GM19328 (cell line): ENCODE data around the gene AGBL3.
"Not testable (repeated sequence)": the region's sequence is repeated elsewhere in the genome, so short reads cannot be mapped to it uniquely, and the experiment has no call there.

Experiments used
- ATAC-seq: cut with Tn5 transposase; IDR thresholded peaks from one replicate; pipeline ENCODE4 v1.9.1; 2021; ENCODE audit warnings: mild to moderate bottlenecking, moderate library complexity; ENCODE audit not compliant: unreplicated experiment

The AGBL3 gene

GRCh38 chr7:135166338-135166990 is 180.2 kb downstream of the AGBL3 start:
- ATAC-seq: no peak

- no peak for ATAC-seq
Observed at GRCh38 chr7:135167365-135167917, 181.1 kb downstream of the AGBL3 start.

DNA sequence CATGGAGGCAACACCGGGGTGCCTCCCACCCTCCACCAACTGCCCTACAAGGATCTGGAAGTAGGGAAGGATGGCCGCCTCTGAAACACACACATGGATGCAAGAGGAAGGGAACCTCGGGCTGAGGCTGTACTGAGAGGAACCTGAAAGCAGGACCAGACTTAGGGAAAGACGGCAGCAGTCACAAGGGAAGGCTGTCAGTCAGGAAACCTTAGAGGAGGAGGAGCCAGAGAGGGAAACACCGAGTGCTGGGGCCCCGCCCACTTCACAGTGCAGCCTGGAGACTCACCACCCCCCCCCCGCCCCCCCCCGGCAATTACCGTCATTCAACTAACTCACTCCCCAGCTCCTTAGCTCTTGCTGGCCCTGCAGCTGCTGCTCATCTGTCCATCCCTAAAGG is 181.7 kb downstream of the AGBL3 start:
- no peak for ATAC-seq

DNA sequence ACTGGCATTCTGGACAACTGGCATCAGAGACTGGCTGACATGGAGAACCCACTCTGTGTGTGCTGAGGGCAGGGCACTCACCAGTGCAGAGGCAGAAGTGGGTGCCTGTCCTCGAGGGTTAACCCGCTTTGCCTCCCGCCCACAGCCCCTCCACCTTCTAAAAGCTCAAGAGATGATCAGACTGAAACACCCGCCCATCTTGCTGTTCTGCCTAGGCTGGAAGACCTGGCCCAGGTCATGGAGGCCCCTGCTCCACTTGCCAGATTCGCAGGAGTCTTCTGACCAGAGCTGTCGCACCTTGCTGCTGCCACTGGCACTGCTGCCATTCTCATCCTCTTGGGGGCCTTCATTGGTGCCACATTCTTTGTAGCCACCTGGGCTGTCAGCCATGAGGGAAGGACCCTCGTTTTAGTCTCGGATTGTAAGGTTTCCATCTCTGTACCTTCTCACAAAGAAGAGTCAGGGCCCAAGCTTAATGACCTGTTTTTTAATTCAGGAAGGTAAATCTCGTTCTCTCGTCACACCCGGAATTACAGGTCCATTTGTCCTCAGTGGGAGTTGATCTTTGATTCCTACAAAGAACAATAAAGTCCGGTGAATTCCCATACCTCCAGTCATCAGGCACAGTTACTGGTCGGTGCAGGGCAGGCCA is 182.3 kb downstream of the AGBL3 start:
- ATAC-seq: no peak

DNA sequence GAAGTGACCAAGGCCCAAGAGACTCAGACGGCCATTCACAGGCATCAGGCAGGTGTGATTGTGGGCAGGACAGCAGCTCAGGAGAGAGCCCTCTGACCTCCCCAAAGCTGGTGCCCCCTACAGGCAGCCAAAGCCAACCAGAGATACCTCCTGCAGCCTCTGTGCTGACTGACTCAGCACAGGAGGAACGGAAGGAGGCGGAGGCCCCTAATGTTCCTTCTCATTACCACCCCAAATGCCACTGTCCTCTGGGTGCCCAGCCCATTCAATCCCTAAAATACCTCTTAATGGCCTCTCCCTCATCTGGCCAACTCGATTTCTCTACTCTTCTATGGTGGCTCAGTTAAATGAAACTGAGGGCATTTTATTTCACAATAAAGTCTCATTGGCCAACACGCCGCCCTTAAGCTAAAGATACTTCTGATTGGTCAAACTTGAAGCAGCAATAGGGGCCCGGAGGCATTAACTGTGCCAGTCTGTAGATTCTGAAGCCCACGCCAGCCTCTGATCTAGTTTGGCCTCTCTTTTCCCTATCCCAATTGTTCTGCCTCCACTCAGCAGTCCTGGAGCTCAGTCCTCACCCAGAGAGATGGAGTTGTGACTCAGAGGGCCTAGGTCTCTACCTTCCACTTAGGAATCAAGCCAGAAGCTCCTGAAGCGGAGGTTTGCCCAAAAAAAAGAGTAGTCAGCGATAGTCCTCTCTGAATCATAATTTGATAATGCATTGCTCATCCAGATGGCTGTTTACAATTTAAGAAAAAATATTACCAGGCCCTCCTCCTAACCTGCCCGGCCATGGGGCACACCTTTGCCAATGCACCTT is 183.0 kb downstream of the AGBL3 start:
- peak; percentile 41 for ATAC-seq

DNA sequence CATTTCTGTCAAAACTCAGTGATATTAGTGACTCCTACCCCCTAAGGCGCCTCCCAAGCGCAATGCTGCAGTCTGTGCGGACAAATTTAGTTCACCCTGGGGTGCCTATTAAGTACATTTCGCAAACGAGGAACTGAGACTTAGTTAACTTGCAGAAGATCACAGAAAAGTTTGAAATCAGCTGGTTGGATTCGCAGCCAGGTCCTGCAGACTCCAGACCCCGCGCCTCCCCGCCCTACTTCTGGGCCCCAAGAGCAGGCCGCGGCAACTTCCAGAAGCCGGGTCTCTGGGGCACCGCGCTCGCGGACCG is 183.6 kb downstream of the AGBL3 start:
- peak; percentile 10 for ATAC-seq

- peak; percentile 72 for ATAC-seq
Observed at GRCh38 chr7:135170274-135170997, 184.1 kb downstream of the AGBL3 start, which contains the start of gene CYREN. Gene CYREN (minus strand): TSS chr7:135170707. CDS start chr7:135168922, 1,785 bp downstream.

- ATAC-seq: peak; percentile 15
Observed at GRCh38 chr7:135170998-135171481, 184.7 kb downstream of the AGBL3 start.

DNA sequence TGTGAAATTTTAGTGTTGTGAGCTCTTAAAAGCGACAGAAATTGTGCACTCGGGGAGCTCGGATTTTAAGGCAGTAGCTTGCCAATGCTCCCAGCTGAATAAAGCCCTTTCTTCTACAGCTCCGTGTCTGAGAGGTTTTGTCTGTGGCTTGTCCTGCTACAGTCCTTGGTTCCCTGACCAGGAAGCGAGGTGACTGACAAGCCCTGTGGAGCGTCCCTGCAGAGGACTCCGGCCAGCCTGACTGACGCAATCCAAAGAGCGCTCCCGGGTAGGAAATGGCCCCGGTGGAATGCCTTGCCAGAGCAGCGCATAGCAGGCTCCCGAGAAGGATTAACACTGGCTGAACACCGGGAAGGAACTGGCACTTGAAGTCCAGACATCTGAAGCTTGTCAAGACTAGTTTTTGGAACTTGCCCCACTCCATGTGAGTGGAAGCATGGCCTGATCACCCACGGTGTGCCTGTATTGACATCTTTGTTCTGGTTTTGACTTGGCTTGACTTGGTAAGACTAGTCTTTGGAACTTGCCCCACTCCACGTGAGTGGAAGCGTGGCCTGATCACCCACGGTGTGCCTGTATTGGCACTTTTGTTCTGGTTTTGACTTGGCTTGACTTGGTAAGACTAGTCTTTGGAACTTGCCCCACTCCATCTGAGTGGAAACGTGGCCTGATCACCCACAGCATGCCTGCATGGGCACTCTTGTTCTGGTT is 185.4 kb downstream of the AGBL3 start:
- not testable (repeated sequence) for ATAC-seq

- ATAC-seq: not testable (repeated sequence)
Observed at GRCh38 chr7:135173916-135174315, 187.6 kb downstream of the AGBL3 start.

DNA sequence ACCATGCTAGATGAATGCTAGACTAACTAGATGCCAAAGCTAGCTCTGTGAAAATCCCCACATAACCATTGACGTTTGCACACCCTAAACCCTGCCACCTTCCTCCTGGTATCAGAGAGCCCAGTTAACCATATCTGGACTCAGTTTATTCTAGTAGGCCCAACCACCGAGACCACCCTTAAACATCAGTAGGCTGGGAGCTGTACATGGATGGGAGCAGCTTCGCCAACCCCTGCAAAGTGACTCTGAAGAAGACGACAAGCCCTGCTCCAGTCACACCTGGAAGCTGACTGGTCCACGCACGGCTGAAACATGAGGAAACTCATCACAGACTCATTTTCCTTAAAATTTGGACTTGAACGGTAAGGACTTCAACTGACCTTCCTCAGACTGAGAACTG is 188.6 kb downstream of the AGBL3 start:
- no peak for ATAC-seq

- ATAC-seq: no peak
Observed at GRCh38 chr7:135175931-135176330, 189.6 kb downstream of the AGBL3 start.

GRCh38 chr7:135177028-135177696 is 190.9 kb downstream of the AGBL3 start:
- ATAC-seq: no peak

DNA sequence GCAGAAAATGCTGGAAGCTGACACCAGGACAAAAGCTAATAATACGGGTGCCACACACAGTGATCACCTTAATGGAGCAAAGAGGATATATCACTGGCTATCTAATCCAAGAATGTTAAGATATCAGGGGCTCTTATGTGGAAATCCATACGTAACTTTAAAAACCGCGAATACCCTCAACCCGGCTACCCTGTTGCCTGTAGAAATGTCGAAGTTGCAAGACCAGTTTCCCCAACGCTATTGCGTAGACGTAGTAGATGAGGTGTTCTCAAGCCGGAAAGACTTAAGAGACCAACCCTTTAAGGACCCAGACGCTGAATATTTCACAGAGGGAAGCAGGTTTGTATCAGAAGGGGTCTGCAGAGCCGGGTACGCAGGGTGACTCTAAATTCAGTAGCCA is 192.1 kb downstream of the AGBL3 start:
- no peak for ATAC-seq

- ATAC-seq: no peak
Observed at GRCh38 chr7:135179321-135179925, 193.1 kb downstream of the AGBL3 start.

GRCh38 chr7:135180122-135180521 is 193.8 kb downstream of the AGBL3 start:
- ATAC-seq: no peak

- ATAC-seq: no peak
Observed at GRCh38 chr7:135181261-135181928, 195.1 kb downstream of the AGBL3 start.

DNA sequence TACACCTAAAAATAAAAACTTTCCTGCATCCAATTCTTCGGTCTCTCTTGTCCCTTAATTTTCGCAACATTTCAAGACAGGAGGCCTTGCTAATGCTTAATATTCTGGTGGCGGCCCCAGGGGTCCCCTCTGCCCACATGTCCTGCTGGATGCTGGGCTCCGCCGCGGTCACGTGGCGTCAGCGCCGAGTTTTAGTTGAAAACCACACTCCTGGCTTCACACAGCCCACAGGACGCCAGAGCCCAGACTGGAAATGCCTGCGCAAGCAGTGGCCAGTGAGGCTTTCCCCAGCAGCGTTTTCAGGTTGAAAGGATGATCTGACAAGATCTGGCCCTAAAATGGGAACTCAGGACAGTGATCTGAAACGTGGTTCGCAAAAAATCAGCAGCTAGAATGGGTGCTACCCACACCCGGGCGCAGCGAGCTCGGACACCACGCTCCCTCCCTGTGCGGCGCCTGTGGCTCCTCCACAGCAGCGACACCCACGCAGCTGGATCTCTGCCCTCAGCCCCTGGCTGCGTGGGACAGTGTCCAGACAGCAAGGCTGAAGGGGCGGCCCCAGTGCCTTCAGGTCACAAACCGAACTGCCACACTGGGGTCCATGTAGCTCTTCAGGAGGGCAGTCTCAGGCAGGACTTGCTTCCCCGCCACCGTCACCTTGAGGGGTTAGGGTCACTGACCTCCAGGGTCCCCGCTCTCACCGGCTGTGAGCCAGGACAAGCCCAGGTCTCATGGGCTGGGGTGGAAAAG is 195.8 kb downstream of the AGBL3 start:
- no peak for ATAC-seq
